ENCODE results near the gene RAB7B.

The RAB7B gene

DNA sequence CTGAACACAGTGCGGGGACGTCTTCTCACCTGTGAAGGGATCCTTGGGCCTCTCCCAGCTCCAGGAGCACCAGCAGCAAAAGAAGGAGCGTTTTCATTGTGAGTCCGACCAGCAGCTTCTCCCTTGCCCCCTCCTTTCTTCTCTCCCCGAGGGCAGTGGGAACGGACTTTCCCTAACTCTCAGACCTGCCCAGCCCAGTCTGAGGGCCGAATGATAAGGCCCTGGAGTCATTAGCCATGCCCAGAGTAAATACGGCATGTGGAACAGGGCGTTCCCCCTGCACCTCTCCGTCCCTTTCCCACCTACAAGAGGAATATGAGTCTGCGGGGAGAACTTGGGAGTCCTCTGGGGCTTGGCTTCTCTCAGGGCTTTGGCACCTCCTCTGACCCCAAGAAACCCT is 20.5 kb upstream of the RAB7B start, which contains the start of gene CTSE:
TSS of gene CTSE (minus strand) at position 201 of the 400 bp plus-strand sequence. CDS start at position 97, 104 bp downstream.
- no peak for DNase-seq (ENCODE audit: low read depth)
- H3K4me3 ChIP-seq (ENCODE audit: low read depth, low read length), result no peak within 1 kb of the TSS
- in situ Hi-C loops (cut with HindIII; ENCODE audit: low sequenced_read_pairs), result no loop called here
- no peak for TF ChIP-seq CTCF (IDR thresholded peaks at IDR 0.05; ENCODE audit: low read depth, low read length, missing control alignments)

- TF ChIP-seq CTCF (IDR thresholded peaks at IDR 0.05; ENCODE audit: low read depth, low read length, missing control alignments), result no peak
- in situ Hi-C loops (cut with HindIII; ENCODE audit: low sequenced_read_pairs), result no loop called here
- DNase-seq (ENCODE audit: low read depth), result no peak
- no peak overlapping the region for H3K4me3 ChIP-seq (ENCODE audit: low read depth, low read length)
These were observed 19.6 kb upstream of the RAB7B start for GRCh38 chr1:206022766-206023165.

GRCh38 chr1:206021626-206022365 is 18.6 kb upstream of the RAB7B start:
- no peak for TF ChIP-seq CTCF (IDR thresholded peaks at IDR 0.05; ENCODE audit: low read depth, low read length, missing control alignments)

GRCh38 chr1:206021008-206021625 is 17.9 kb upstream of the RAB7B start:
- in situ Hi-C loops (cut with HindIII; ENCODE audit: low sequenced_read_pairs), result no loop called here
- H3K4me3 ChIP-seq (ENCODE audit: low read depth, low read length), result no peak overlapping the region
- no peak for DNase-seq (ENCODE audit: low read depth)
- TF ChIP-seq CTCF (IDR thresholded peaks at IDR 0.05; ENCODE audit: low read depth, low read length, missing control alignments), result no peak

More at GRCh38 chr1:206021626-206022365, 18.6 kb upstream of the RAB7B start:
- no peak for DNase-seq (ENCODE audit: low read depth)
- no peak overlapping the region for H3K4me3 ChIP-seq (ENCODE audit: low read depth, low read length)
- in situ Hi-C loops (cut with HindIII; ENCODE audit: low sequenced_read_pairs), result no loop called here

DNA sequence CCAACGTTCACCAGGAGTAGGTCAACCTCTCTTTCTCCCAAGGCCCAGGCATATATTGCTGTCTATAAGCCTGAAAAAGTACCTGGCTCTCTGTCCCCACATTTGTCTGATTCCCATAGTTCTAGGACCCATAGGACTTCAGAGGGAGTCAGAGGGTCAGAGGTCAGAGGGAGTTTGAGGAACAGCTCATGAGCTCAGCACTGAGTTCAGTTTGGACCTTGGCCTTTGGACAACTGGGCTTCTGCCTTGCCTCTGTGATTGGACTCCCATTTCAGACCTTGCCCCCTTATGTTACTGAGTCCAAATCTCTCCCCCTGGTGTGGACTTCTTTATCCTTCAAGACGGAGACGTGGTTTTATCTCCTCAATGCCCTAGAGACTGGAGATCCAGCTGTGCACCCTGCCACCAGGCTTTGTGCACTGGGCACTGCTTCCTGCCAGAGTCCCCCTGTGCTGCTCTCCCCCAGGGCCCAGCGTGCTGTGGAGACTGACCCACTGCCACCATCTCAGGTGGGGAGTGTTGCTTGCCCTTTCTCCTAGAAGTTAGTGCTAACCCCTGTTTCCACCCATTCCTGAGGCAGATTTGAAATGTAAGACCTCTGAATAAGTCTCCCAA is 17.3 kb upstream of the RAB7B start:
- in situ Hi-C loops (cut with HindIII; ENCODE audit: low sequenced_read_pairs), result no loop called here
- DNase-seq (ENCODE audit: low read depth), result no peak
- no peak overlapping the region for H3K4me3 ChIP-seq (ENCODE audit: low read depth, low read length)
- no peak for TF ChIP-seq CTCF (IDR thresholded peaks at IDR 0.05; ENCODE audit: low read depth, low read length, missing control alignments)

GRCh38 chr1:206015071-206015470 is 11.9 kb upstream of the RAB7B start:
- in situ Hi-C loops (cut with HindIII; ENCODE audit: low sequenced_read_pairs), result no loop called here
- TF ChIP-seq CTCF (IDR thresholded peaks at IDR 0.05; ENCODE audit: low read depth, low read length, missing control alignments), result no peak
- no peak for DNase-seq (ENCODE audit: low read depth)
- H3K4me3 ChIP-seq (ENCODE audit: low read depth, low read length), result no peak overlapping the region
